HG02763 (cell line): ENCODE data around the gene ZNF30.
"Not testable (repeated sequence)": the region's sequence is repeated elsewhere in the genome, so short reads cannot be mapped to it uniquely, and the experiment has no call there.

Source experiments
- ATAC-seq: cut with Tn5 transposase; IDR thresholded peaks from one replicate; pipeline ENCODE4 v1.9.1; 2021; ENCODE audit warnings: mild to moderate bottlenecking, moderate library complexity; ENCODE audit not compliant: unreplicated experiment

The ZNF30 gene

DNA sequence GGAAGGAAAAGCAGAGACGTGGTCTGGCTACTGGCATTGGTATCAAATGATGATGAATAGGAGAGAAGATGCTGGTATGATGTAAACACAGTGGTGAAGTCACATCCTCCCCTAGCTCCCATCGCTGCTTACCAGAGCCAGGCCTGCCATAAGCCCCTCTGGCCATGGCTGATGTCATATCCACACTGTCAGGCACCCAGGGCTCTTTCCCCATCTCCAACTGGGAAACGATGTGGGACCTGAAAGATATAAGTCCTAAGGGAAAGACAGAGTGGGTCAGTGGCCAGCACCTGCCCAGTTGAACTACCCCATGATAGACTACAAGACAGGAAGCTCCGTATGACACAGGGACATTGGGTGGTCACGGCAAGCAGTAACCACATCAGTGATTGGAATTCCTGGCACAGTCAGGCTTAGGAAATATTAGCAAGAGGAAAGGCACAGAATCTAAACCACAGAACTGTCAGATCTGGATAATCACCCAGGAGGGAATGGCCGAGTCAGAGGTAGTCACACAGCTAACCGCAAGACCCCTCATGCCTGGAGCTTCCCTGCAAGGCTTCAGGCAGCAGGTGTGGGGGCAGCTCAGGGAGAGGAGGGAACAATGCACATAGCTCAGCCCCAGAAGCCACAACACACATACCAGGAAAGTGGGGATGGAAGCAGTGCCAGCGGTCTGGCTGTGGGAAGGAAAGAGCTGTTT is 33.6 kb downstream of the ZNF30 start:
- ATAC-seq = no peak

DNA sequence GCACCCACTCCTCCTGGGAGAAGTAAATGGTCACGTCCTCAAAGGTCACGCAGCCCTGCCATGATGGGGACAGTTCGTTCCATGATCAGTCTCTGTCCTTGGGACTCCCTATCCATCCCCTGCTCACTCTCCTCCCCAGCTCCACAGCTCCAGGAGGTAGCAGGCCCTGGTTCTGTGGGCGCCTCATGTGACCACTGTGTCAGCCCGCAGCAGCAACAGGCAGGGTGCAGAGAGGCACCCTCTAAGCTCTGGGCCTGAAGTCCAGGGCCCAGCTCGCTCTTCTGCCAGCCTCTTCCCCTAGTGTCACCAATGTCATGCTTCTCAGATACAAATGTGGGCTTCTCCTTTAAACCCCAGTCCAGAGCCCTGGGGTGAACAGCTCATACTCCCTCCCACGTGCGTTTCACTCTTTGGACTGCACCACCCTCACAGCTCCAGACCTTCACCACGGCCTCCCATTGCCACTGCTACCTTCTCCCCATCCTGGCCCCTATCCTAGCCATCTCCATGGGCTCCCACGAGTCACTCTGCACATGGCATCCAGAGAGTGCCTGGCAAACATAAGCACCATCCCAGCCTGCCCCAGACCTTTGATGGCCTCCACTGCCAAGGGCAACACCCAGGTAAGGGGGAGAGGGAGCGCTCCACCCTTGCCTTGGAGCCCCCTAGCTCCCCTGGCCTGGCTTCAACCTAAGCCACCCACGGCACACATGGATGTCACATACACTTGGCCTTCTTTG is 34.4 kb downstream of the ZNF30 start:
- ATAC-seq = no peak

DNA sequence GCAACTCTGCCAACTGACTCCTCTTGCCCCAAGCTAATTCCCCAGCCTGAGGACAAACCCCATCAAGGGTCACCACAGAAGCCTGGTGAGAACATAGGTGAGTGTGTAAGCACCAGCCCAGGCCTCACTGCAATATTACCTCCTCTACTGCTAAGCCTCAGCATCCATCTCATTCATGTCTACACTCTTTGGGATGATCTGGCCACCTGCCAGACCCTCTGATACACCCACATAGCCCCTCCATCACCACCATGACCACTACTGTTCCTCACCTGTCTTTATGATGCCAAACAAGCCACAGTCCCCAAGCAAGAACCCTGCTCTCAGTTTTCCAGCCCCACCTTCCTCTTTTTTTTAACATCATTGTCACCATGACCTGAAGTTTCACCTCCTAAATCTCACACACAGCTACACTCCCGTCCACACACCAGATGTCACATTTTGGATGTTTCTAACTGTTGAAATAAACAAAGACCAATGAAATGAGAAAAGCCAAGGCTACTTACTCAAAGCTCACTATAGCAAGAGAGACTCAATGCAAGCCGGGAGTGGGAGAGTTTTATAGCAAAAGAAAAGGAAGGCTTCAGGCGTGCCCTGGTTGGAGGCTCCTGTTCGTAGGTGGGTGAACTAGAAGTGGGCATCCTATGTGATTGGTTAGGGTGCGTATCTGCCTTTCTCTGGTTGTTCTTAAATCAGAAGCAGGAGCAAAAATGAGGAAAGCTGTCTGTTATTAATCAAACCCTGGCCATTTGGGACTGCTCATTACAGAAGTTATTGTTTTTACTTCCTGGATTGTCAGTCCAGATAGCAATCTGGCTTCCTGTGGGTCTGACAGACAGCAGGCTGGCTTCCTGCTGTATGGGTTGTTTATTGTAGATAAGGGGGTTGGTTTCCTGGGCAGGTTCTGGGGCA is 35.3 kb downstream of the ZNF30 start:
- ATAC-seq = no peak

DNA sequence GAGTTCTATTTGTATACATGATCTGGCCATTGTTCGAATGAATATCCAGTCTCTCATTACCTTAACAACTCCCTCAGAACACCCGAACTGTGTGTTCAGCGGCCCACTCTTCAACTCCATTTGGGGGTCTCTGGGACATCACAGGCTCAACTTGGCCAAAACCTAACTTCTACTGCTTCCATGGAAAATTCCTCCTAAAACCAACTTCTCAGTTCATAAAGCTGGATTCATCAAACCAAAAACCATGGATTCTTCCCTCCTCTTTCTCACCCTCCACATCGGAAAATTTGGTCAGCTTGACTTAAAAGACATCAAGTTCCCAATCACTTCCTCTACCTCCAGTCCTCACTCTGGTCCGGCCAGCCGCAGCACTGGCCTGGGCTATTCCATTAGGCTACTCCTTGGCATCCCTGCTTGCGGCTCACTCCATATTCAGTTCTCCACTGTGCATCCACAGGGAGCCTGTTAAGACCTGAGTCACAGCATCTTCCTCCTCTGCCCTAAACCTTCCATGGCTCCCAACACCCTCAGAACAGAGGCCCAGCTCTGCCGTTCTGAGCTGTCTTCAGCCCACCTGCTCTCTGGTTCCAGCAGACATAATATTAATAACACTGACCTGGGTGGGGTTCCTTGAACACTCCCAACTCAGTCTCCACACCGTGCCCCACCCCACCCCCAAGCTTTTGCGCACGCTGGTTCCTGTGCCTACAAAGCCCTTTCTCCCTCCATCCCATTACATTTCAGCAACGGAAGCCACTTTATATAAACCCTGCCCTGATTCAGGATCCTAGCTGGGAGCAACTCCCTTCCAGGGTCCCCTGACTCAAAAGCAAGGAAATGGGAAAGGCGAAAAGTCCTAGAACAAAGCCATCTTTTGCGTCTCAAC is 36.2 kb downstream of the ZNF30 start:
- no peak for ATAC-seq

DNA sequence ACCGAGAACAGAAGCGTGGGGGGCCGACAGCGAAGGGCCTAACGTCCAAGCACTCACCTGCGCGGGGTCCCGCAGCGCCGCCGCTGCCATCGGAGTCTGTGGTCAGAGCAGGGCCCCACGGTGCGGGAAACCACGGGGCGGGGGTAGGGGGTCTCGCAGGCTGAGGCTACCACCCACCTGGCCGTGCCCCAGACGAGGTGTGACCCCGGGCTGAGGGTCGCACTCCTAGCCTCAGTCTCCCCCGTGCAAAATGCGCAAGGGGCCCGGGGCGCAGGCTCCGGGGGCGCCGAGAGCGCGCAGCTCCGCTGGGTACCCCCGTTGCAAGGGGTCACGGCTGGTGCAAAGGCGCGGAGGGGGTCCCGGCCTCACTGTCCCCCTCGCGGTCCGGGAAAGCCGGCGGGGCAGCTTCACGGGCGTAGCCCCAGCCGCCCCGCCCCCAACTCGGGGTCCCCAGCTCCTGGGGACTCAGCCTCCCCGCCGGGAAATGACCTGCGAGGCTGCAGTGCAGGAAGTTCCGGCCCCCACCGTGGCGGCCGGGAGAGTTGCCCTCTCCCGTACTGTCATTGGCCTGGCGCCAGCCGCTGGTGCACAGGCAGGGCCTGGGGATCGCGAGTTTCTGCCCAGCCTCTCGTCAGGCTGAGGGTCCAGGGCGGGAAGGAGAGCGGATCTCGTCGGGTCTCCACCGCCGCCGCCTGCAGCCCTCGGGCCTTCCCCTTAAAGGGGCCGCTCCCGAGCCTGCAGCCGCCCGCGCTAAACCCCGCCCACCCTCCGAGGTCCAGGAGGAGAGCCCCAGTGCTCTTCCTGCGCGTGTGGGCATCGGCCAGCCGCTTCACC is 37.1 kb downstream of the ZNF30 start, which contains the start of gene ZNF792:
Gene ZNF792 (minus strand): TSS at position 657 of the 834 bp plus-strand sequence. CDS start 567 bp downstream, at position 90.
- ATAC-seq = peak; percentile 60

DNA sequence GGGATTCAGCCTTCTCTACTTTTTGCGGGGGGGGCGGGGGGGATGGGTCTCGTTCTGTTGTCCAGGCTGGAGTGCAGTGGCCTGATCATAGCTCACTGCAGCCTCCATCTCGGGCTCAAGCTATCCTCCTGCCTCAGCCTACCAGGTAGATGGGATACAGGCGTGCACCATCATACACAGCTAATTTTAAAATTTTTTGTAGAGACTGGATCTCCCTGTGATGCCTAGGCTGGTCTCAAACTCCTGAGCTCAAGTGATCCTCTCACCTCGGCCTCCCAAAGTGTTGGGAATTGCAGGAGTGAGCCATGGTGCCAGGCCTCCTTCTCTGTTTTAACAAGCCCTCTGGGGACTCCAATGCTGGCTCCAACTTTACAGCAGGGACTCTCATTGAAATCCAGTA is 37.9 kb downstream of the ZNF30 start:
- no peak for ATAC-seq

DNA sequence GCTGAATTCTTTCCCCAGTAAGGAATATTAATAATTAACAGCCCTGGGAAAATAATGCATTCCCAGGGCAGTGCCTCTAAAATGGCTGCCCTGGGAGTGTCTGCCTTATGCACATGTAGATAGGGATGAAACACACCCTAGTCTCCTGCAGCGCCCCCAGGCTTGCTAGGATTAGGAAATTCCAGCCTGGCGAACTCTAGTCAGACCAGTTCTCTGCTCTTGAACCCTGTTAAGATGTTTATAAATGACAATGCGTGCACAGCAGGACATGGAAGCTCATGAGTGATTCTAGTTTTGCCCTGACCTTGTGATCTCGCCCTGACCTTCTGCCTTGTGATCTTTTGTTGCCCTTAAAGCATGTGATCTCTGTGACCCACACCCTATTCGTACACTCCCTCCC is 38.8 kb downstream of the ZNF30 start:
- not testable (repeated sequence) for ATAC-seq

DNA sequence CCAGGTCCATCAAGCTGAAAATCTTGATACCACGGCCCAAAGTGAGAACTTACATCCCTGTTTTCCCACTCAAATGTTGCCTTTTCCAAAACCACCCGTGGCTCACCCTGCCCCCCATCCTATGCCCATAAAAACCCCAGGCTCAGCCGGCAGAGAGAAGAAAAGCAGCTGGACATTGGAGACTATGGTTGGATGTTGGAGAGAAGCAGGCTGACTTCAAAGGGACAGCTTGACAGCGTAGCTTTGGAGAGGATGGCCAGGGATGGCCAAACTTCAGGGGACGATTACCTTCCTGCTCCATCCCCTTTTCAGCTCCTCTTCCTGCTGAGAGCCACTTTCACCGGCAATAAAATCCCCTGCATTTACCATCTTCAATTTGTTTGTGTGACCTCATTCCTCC is 40.8 kb downstream of the ZNF30 start:
- ATAC-seq = no peak

DNA sequence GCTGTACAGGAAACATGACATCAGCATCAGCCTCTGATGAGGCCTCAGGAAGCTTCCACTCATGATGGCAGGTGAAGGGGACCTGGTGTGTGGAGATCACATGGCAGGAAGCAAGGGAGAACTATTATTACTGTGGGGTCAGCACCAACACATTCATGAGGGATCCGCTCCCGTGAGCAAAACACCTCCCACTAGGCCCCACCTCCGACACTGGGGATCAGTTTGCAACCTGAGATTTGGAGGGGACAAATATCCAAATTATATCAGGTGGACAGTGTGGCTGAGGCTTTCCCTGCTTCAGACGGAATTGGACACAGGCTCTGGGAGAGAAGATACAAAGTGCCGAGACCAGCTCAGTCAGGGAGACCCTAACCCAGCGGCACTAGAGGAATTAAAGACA is 43.0 kb downstream of the ZNF30 start:
- no peak for ATAC-seq

DNA sequence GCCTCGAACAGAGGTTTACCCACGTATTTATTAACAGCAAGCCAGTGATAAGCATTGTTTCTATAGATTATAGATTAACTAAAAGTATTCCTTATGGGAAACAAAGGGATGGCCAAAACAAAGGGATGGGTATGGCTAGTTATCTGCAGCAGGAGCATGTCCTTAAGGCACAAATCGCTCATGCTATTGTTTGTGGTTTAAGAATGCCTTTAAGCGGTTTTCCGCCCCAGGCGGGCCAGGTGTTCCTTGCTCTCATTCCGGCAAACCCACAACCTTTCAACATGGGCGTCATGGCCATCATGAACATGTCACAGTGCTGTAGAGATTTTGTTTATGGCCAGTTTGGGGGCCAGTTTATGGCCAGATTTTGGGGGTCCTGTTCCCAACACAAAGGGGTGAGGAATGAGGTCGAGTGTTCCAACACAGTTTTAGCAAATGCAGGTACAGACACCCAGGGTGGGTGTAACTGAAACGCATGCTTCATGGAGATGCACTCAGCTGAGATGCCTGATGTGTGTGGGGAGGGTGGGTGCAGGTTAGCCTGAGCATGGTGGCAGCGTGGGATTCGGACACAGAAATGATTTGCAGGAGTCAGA is 43.6 kb downstream of the ZNF30 start:
- ATAC-seq = not testable (repeated sequence)

DNA sequence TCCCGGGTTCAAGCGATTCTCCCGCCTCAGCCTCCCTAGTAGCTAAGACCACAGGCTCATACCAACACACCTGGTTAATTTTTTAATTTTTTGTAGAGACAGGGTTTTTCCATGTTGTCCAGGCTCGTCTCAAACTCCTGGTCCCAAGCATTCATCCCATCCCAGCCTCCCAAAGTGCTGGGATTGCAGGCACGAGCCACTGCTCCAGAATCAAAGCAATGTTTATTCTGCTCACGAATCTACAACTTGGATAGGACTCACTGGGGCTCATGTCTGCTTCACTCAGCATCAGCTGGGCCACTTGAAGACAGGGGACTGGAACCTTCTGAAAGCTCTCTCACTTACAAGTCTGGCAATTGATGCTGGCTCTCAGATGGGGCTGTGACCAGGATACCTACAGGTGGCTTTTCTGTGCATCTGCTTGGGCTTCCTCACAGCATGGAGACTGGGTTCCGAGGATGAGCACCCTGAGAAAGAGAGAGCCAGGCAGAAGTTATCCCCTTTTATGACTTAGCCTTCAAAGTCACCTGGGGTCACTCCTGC is 45.5 kb downstream of the ZNF30 start:
- no peak for ATAC-seq

DNA sequence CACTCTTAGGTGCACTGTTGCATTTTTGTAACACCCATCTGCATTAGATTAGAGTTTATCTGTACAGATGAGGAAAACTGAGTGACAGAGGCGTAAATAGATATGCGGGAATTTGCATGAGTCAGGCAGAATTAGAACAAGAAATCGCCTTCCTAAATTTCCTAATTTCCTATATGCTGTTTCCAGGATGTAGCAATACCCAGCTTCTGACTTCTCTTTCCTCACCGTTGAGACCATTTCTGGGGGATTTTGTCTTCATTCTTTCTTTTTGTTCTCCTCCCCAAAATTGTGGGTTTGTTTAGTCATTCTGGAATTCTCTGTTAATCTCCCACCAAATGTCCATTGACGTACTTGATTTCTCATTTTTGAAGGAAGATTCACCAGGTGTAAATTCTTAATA is 47.9 kb downstream of the ZNF30 start:
- ATAC-seq = no peak

DNA sequence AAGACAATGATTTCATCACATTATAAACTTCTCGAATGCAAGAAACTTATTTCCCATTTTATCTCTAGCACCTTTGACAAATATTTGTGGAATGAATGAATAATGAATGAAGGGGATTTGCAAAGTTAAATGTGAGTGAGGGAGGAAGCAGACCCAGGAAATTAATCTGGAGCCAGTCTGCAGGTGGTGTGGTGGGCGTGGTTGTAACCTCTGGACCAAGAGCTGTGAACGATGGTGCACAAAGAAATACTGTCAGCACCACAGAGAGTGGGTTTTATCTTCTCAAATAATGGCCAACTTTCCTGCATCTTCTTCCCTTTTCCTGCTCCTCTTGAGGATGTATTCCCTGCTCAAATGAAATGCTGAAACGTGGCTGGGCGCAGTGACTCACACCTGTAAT is 48.4 kb downstream of the ZNF30 start:
- ATAC-seq = no peak

DNA sequence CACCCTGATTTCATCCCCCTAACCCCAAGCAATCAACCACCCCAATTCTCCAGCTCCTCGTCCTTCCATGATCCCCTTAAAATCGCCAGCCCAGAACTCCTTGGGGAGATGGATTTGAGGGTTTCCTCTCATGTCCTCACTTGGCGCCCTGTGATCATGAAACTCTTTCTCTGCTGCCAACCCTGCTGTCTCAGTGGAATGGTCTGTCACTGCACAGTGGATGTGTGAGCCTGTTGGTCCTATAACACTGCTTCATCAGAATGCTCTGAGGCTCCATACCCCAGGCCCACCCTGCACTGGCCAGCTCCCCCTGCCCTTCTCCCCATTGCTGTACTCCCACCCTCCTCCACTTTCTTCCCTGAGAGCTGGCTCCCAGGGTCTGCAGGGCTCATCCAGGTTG is 49.9 kb downstream of the ZNF30 start:
- no peak for ATAC-seq

DNA sequence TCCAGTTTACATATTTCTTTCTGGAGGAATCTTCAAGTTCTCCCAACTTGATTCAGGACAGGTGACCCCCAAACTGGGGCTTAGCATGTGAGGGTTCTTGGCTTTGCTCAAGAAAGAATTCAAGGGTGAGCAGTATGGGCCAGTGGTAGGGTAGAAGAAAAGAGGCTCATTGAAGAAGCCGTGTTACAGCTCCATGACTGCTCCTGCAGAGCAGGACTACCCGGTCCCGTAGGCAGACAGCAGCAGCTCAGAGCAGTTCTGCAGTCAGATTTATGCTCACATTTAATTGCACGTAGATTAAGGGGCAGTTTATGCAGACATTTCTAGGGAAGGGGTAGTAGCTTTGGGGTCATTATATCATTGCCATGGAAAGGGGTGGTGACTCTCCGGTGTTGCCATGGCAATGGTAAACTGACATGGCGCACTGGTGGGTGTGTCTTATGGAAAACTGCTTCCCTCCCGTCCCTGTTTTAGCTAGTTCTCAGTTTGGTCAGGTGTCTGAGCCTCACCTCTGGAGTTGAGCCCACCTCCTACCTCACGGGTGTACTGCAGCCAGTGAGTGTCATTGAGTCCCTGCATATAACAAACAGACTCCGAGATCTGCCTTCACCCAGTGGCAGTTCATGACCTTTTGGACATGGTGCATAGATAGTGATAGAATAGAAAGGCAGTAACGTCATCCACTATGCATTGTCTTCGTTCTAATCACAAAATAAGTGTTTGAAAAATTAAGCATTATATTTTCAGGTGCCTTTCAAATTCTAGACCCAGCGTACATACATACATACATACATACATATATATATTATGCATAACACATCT is 53.3 kb downstream of the ZNF30 start:
- no peak for ATAC-seq

DNA sequence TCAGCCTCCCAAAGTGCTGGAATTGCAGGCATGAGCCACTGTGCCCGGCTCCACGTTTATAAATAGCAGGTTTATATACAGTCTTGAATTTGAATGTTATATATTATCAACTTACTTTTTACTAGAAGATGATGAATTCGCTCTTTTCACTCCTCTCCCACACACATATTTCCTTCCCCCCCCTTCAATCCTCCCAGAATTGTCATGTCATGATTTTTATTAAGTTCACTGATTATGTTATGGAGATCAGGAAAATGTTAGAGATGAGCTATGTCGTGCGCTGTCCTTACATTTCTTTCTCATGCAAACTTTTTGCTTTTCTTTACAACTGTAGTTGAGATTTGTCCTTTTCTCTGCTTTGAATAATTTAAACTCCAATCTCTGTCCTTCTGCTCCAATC is 55.6 kb downstream of the ZNF30 start:
- no peak for ATAC-seq

DNA sequence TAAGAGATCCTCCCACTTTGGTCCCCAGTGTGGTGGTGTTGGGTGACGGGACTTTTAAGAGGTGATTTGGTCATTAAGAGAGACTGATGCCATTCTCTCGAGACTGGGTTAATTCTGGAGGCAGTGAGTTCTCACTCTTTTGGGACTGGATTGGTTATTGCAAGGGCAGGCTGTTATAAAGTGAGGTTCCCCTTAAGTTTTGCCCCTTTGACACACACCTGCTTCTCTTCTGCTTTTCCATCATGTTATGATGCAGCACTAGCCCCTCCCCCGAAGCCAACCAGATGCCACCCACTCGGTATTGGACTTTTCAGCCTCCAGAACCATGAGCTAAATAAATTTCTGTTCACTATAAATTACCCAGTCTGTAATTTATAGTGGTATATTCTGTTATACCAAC is 57.1 kb downstream of the ZNF30 start:
- ATAC-seq = no peak

DNA sequence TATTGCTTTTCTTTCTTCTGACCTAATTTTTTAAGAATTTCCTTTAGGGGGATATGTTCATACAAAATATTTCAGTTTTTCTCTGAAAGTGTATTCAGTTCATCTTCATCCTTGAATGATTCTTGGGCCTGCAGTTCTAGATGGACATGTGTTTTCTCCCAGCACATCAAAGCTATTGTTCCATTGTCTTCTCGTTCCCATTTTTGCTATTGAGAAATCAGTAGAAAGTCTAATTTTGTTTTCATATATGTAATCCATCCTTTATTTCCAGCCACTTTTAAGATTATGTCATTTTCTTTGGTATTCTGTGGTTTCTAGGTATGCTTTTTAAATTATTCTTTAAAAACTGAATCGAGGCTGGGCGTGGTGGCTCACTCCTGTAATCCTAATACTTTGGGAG is 57.6 kb downstream of the ZNF30 start:
- ATAC-seq = no peak
